Calu3 (cell line): Measurements from ENCODE around the gene FUT6. TPM values are rescaled to one million over a fixed set of nuclear protein-coding genes. Genes with fewer than 3 reads are reported as not detected.

Source experiments
- BruUV-seq: library from RNA; stranded (reverse); fragments of 400-500 nt; replicated peaks from 2 replicates; lab custom pipeline; 2021; lab: Mats Ljungman, UMichigan
- CTCF ChIA-PET: fragments of 300-600 bp; sonication (Branson Sonifier 250); formaldehyde crosslinking; loops from one replicate; lab custom pipeline; 2022; ENCODE audit warnings: antibody characterized with exemption; lab: Charles Lee
- DNase-seq: peaks from one replicate; pipeline ENCODE4 v3.0.0; 2022
- H3K27ac Mint-ChIP-seq: one replicate; pipeline ENCODE4 v1.8.0; 2022; ENCODE audit warnings: mixed read lengths; ENCODE audit not compliant: unreplicated experiment
- H3K27me3 Mint-ChIP-seq: one replicate; pipeline ENCODE4 v1.8.0; 2022; ENCODE audit warnings: mixed read lengths; ENCODE audit not compliant: unreplicated experiment
- H3K36me3 Mint-ChIP-seq: one replicate; pipeline ENCODE4 v1.8.0; 2022; ENCODE audit warnings: mild to moderate bottlenecking, moderate library complexity, mixed read lengths; ENCODE audit not compliant: insufficient read depth, unreplicated experiment
- H3K4me1 Mint-ChIP-seq: one replicate; pipeline ENCODE4 v1.8.0; 2022; ENCODE audit warnings: mild to moderate bottlenecking, low read depth, mixed read lengths; ENCODE audit not compliant: unreplicated experiment
- H3K4me3 Mint-ChIP-seq: one replicate; pipeline ENCODE4 v1.8.0; 2022; ENCODE audit warnings: mild to moderate bottlenecking, low read depth, moderate library complexity, mixed read lengths; ENCODE audit not compliant: unreplicated experiment
- H3K9me3 Mint-ChIP-seq: one replicate; pipeline ENCODE4 v1.8.0; 2022; ENCODE audit warnings: low read depth, mixed read lengths; ENCODE audit not compliant: unreplicated experiment
- CTCF ChIP-seq: fragments of 200-600 bp; IDR thresholded peaks from one replicate; pipeline ENCODE4 v1.8.0; 2022; ENCODE audit warnings: antibody characterized with exemption; ENCODE audit not compliant: unreplicated experiment
- intact Hi-C: fragments of 100-400 bp; cut with micrococcal nuclease; formaldehyde crosslinking; loops from one replicate; pipeline ENCODE4 v1.10.0; 2022; ENCODE audit not compliant: unreplicated experiment
- total RNA-seq: library from RNA; stranded (reverse); gene quantifications from 2 replicates; pipeline ENCODE4 v1.2.3, GENCODE V29; 2022

Gene FUT6
- total RNA-seq, 1 experiment from 2014 or later: 1.8 TPM

GRCh38 chr19:5788422-5788821 lies 51.1 kb downstream of the FUT6 start:
- CTCF ChIA-PET: no interaction called here
- peaks cover 41% of the 10 kb centered on the region for H3K36me3 Mint-ChIP-seq
- H3K27me3 Mint-ChIP-seq: no peaks in the 10 kb centered on the region
- no peak for DNase-seq
- H3K4me3 Mint-ChIP-seq: no peak overlapping the region
- no peaks in the 10 kb centered on the region for H3K9me3 Mint-ChIP-seq
- no peak for TF ChIP-seq CTCF
- intact Hi-C loops: no loop called here
- no peaks in the 10 kb centered on the region for H3K4me1 Mint-ChIP-seq
- H3K27ac Mint-ChIP-seq: no peak overlapping the region
- no TSS peak for BruUV-seq

GRCh38 chr19:5787409-5788182 lies 51.9 kb downstream of the FUT6 start:
- intact Hi-C loops: no loop called here
- Mint-ChIP-seq H3K4me1 (no peaks in the 10 kb centered on the region), H3K9me3 (no peaks in the 10 kb centered on the region), H3K36me3 (peaks cover 37% of the 10 kb centered on the region), H3K4me3 (no peak overlapping the region), H3K27me3 (no peaks in the 10 kb centered on the region), H3K27ac (no peak overlapping the region)
- no peak for TF ChIP-seq CTCF
- CTCF ChIA-PET: interaction anchor here (0.6 kb wide), 1 partner anchor 203 kb away, joined by 3 read pairs; no protein-coding TSS in a partner anchor
- BruUV-seq: no TSS peak
- DNase-seq: no peak

GRCh38 chr19:5786593-5787408 lies 52.7 kb downstream of the FUT6 start:
- CTCF ChIA-PET: interaction anchor here (0.6 kb wide), 1 partner anchor 204 kb away, joined by 3 read pairs; no protein-coding TSS in a partner anchor

More at GRCh38 chr19:5786593-5787408, 52.7 kb downstream of the FUT6 start:
- Mint-ChIP-seq H3K27me3 (no peaks in the 10 kb centered on the region), H3K36me3 (peaks cover 37% of the 10 kb centered on the region), H3K27ac (no peak overlapping the region), H3K4me1 (no peaks in the 10 kb centered on the region), H3K4me3 (no peak overlapping the region), H3K9me3 (no peaks in the 10 kb centered on the region)
- intact Hi-C loops: no loop called here
- no TSS peak for BruUV-seq
- DNase-seq: no peak
- no peak for TF ChIP-seq CTCF
